GM23338 (cell line): ENCODE results near the gene GPATCH8. TPM values are rescaled to one million over a fixed set of nuclear protein-coding genes. Genes with fewer than 3 reads are reported as not detected.

ENCODE experiments used
- ATAC-seq: fragments of 200-7000 bp; cut with Tn5 transposase; 3 replicates; pipeline ENCODE4 v1.9.1; 2020
- DNase-seq: peaks from one replicate; pipeline ENCODE4 v3.0.0-alpha.2; 2015; ENCODE audit warnings: low spot score
- H2AFZ ChIP-seq: fragments of 200-600 bp; sonication (generic); 2 replicates; pipeline ENCODE4 v1.8.0; 2016; ENCODE audit warnings: antibody characterized with exemption, mild to moderate bottlenecking, moderate library complexity
- H3F3A ChIP-seq: fragments of 200-600 bp; sonication (generic); replicated peaks from 2 replicates; pipeline ENCODE4 v1.8.0; 2017; ENCODE audit warnings: antibody characterized with exemption, mixed run types, low read depth
- H3K27ac ChIP-seq: fragments of 200-600 bp; sonication (generic); 2 replicates; pipeline ENCODE4 v1.6.1; 2016; ENCODE audit warnings: low read depth
- H3K27me3 ChIP-seq: fragments of 200-600 bp; sonication (generic); 2 replicates; pipeline ENCODE4 v1.8.0; 2016; ENCODE audit warnings: mild to moderate bottlenecking, mixed run types, moderate library complexity; ENCODE audit not compliant: insufficient read depth
- H3K36me3 ChIP-seq: fragments of 200-600 bp; sonication (generic); 2 replicates; pipeline ENCODE4 v1.8.0; 2016; ENCODE audit warnings: mild to moderate bottlenecking; ENCODE audit not compliant: insufficient read depth
- H3K4me1 ChIP-seq: fragments of 200-600 bp; sonication (generic); 2 replicates; pipeline ENCODE4 v1.8.0; 2016; ENCODE audit warnings: mild to moderate bottlenecking, moderate library complexity; ENCODE audit not compliant: insufficient read depth
- H3K4me2 ChIP-seq: fragments of 200-600 bp; sonication (generic); 2 replicates; pipeline ENCODE4 v1.7.1; 2017; ENCODE audit warnings: mixed run types
- H3K4me3 ChIP-seq: fragments of 200-600 bp; sonication (generic); 2 replicates; pipeline ENCODE4 v1.6.1; 2016; ENCODE audit warnings: mixed run types
- H3K79me2 ChIP-seq: fragments of 200-600 bp; sonication (generic); replicated peaks from 2 replicates; pipeline ENCODE4 v1.8.0; 2017; ENCODE audit warnings: mild to moderate bottlenecking; ENCODE audit not compliant: insufficient read depth
- H3K9me2 ChIP-seq: fragments of 200-600 bp; sonication (generic); 2 replicates; pipeline ENCODE4 v1.8.0; 2017; ENCODE audit not compliant: insufficient read depth
- H4K20me1 ChIP-seq: fragments of 200-600 bp; sonication (generic); replicated peaks from 2 replicates; pipeline ENCODE4 v1.8.0; 2017; ENCODE audit warnings: mild to moderate bottlenecking; ENCODE audit not compliant: insufficient read depth
- H3K27ac Mint-ChIP-seq: 2 replicates; pipeline ENCODE4 v1.8.0; 2020; ENCODE audit warnings: inconsistent platforms, mild to moderate bottlenecking, moderate library complexity, mixed read lengths
- H3K27me3 Mint-ChIP-seq: 3 replicates; pipeline ENCODE4 v1.8.0; 2022; ENCODE audit warnings: low read depth, mild to moderate bottlenecking, moderate library complexity, mixed read lengths, inconsistent platforms; ENCODE audit not compliant: insufficient read depth, poor library complexity
- H3K36me3 Mint-ChIP-seq: 3 replicates; pipeline ENCODE4 v1.8.0; 2021; ENCODE audit warnings: low read depth, mild to moderate bottlenecking, inconsistent platforms, moderate library complexity, mixed read lengths
- H3K4me1 Mint-ChIP-seq: 3 replicates; pipeline ENCODE4 v1.8.0; 2020; ENCODE audit warnings: mild to moderate bottlenecking, inconsistent platforms, mixed read lengths
- H3K4me3 Mint-ChIP-seq: 3 replicates; pipeline ENCODE4 v1.8.0; 2021; ENCODE audit warnings: moderate library complexity, mild to moderate bottlenecking, inconsistent platforms, mixed read lengths
- H3K9me3 Mint-ChIP-seq: 3 replicates; pipeline ENCODE4 v1.8.0; 2020; ENCODE audit warnings: moderate library complexity, mild to moderate bottlenecking, inconsistent platforms, mixed read lengths
- CREB1 ChIP-seq: fragments of 250-450 bp; sonication (Bioruptor Pico); IDR thresholded peaks from 2 replicates; pipeline ENCODE4 v1.5.0; 2020; ENCODE audit warnings: low read depth, mild to moderate bottlenecking, moderate library complexity
- ETS1 ChIP-seq: IDR thresholded peaks from 2 replicates; pipeline ENCODE4 v1.6.1; 2016; ENCODE audit warnings: antibody characterized with exemption
- EZH2 ChIP-seq: fragments of 200-600 bp; sonication (generic); IDR thresholded peaks from one replicate; pipeline ENCODE4 v1.8.0; 2017; ENCODE audit warnings: antibody characterized with exemption, mild to moderate bottlenecking, low read depth; ENCODE audit not compliant: unreplicated experiment
- EZH2phosphoT487 ChIP-seq: fragments of 200-600 bp; sonication (generic); IDR thresholded peaks from one replicate; pipeline ENCODE4 v1.8.1; 2018; ENCODE audit warnings: antibody characterized with exemption; ENCODE audit not compliant: unreplicated experiment
- JUNB ChIP-seq: IDR thresholded peaks from one replicate; pipeline ENCODE4 v1.6.1; 2016; ENCODE audit warnings: antibody characterized with exemption; ENCODE audit not compliant: unreplicated experiment
- NANOG ChIP-seq: IDR thresholded peaks from 2 replicates; pipeline ENCODE4 v1.6.1; 2016; ENCODE audit warnings: antibody characterized with exemption, borderline replicate concordance
- POLR2AphosphoS5 ChIP-seq: IDR thresholded peaks from 2 replicates; pipeline ENCODE4 v1.6.1; 2016; ENCODE audit warnings: antibody characterized with exemption, low read depth
- STAT1 ChIP-seq: IDR thresholded peaks from one replicate; pipeline ENCODE4 v1.6.1; 2016; ENCODE audit warnings: antibody characterized with exemption; ENCODE audit not compliant: unreplicated experiment
- ZNF114 ChIP-seq: fragments of 250-450 bp; sonication (Bioruptor Pico); IDR thresholded peaks from 2 replicates; pipeline ENCODE4 v1.5.0; 2020; ENCODE audit warnings: mild to moderate bottlenecking, moderate library complexity
- ZNF331 ChIP-seq: fragments of 250-450 bp; sonication (Bioruptor Pico); IDR thresholded peaks from 2 replicates; pipeline ENCODE4 v1.5.0; 2020; ENCODE audit warnings: low read depth, mild to moderate bottlenecking, moderate library complexity
- polyA plus RNA-seq: library from polyadenylated mRNA; unstranded; fragments of >200 nt; fragmentation: Nextera tagmentation; extraction: Ambion mirVana; gene quantifications from 2 replicates; pipeline ENCODE4 v1.2.1, GENCODE V29; 2016
- total RNA-seq: library from RNA; depleted of rRNA; stranded (reverse); fragments of >200 nt; shearing (Covaris generic); gene quantifications from 2 replicates; pipeline ENCODE4 v1.2.3, GENCODE V29; 2014
- TF ChIP-seq, protein P1 (sequence below): fragments of 250-450 bp; sonication (Bioruptor Pico); IDR thresholded peaks from 2 replicates; pipeline ENCODE4 v1.5.0; 2020; ENCODE audit warnings: mild to moderate bottlenecking, moderate library complexity
- TF ChIP-seq, protein P2 (sequence below): IDR thresholded peaks from one replicate; pipeline ENCODE4 v1.6.1; 2018; ENCODE audit warnings: antibody characterized with exemption; ENCODE audit not compliant: unreplicated experiment
- TF ChIP-seq, protein P3 (sequence below), 2 experiments: fragments of 200-600 bp in 1 of 2; sonication (generic) in 1 of 2; conservative IDR thresholded peaks; 2 replicates each; pipeline versions ENCODE4 v1.5.1 to v1.6.1; 2016 to 2017; ENCODE audit warnings: antibody characterized with exemption in 2 of 2, low read depth in 2 of 2, mild to moderate bottlenecking in 2 of 2, moderate library complexity in 1 of 2

Gene GPATCH8
- total and polyA plus RNA-seq, 2 experiments from 2014 or later: 44.4 to 76.5 TPM

DNA sequence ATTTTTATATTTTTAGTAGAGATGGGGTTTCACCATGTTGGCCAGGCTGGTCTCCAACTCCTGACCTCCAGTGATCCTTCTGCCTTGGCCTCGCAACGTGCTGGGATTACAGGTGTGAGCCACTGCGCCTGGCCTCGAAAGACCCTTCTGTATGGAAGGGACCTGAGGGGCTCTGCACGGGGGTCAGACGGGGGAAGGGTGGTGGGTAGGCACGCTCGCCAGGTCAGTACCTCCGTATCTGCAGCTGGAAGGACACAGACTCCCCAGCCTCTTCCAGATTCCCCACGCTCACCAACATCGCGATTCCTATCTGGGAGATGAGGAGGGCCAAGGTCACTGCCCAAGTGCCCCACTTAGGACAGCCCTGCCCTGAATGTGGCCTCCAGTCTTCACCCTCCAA lies 126.4 kb downstream of the GPATCH8 start:
- Histone ChIP-seq H4K20me1 (no peaks in the 10 kb centered on the region), H2AFZ (no peak overlapping the region), H3K27ac (no peak overlapping the region), H3K27me3 (peaks cover 5% of the 10 kb centered on the region; the same call in 1 of the 2 replicates), H3F3A (peaks cover 8% of the 10 kb centered on the region), H3K9me2 (no peaks in the 10 kb centered on the region), H3K79me2 (no peaks in the 10 kb centered on the region), H3K4me2 (no peak overlapping the region), H3K4me1 (peaks cover 16% of the 10 kb centered on the region), H3K4me3 (no peak overlapping the region), H3K36me3 (no peaks in the 10 kb centered on the region)
- TF ChIP-seq EZH2phosphoT487 (no peak), EZH2 (no peak), POLR2AphosphoS5 (no peak), STAT1 (no peak), NANOG (no peak), ETS1 (no peak), ZNF331 (CRISPR knock-in tag) (no peak), CREB1 (CRISPR knock-in tag) (no peak), JUNB (no peak), ZNF114 (CRISPR knock-in tag) (no peak)
- TF ChIP-seq, protein P1, sequence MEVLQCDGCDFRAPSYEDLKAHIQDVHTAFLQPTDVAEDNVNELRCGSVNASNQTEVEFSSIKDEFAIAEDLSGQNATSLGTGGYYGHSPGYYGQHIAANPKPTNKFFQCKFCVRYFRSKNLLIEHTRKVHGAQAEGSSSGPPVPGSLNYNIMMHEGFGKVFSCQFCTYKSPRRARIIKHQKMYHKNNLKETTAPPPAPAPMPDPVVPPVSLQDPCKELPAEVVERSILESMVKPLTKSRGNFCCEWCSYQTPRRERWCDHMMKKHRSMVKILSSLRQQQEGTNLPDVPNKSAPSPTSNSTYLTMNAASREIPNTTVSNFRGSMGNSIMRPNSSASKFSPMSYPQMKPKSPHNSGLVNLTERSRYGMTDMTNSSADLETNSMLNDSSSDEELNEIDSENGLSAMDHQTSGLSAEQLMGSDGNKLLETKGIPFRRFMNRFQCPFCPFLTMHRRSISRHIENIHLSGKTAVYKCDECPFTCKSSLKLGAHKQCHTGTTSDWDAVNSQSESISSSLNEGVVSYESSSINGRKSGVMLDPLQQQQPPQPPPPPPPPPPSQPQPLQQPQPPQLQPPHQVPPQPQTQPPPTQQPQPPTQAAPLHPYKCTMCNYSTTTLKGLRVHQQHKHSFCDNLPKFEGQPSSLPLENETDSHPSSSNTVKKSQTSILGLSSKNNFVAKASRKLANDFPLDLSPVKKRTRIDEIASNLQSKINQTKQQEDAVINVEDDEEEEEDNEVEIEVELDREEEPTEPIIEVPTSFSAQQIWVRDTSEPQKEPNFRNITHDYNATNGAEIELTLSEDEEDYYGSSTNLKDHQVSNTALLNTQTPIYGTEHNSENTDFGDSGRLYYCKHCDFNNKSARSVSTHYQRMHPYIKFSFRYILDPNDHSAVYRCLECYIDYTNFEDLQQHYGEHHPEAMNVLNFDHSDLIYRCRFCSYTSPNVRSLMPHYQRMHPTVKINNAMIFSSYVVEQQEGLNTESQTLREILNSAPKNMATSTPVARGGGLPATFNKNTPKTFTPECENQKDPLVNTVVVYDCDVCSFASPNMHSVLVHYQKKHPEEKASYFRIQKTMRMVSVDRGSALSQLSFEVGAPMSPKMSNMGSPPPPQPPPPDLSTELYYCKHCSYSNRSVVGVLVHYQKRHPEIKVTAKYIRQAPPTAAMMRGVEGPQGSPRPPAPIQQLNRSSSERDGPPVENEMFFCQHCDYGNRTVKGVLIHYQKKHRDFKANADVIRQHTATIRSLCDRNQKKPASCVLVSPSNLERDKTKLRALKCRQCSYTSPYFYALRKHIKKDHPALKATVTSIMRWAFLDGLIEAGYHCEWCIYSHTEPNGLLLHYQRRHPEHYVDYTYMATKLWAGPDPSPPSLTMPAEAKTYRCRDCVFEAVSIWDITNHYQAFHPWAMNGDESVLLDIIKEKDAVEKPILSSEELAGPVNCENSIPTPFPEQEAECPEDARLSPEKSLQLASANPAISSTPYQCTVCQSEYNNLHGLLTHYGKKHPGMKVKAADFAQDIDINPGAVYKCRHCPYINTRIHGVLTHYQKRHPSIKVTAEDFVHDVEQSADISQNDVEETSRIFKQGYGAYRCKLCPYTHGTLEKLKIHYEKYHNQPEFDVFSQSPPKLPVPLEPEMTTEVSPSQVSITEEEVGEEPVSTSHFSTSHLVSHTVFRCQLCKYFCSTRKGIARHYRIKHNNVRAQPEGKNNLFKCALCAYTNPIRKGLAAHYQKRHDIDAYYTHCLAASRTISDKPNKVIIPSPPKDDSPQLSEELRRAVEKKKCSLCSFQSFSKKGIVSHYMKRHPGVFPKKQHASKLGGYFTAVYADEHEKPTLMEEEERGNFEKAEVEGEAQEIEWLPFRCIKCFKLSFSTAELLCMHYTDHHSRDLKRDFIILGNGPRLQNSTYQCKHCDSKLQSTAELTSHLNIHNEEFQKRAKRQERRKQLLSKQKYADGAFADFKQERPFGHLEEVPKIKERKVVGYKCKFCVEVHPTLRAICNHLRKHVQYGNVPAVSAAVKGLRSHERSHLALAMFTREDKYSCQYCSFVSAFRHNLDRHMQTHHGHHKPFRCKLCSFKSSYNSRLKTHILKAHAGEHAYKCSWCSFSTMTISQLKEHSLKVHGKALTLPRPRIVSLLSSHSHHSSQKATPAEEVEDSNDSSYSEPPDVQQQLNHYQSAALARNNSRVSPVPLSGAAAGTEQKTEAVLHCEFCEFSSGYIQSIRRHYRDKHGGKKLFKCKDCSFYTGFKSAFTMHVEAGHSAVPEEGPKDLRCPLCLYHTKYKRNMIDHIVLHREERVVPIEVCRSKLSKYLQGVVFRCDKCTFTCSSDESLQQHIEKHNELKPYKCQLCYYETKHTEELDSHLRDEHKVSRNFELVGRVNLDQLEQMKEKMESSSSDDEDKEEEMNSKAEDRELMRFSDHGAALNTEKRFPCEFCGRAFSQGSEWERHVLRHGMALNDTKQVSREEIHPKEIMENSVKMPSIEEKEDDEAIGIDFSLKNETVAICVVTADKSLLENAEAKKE (CRISPR knock-in tag): no peak
- TF ChIP-seq, protein P2, sequence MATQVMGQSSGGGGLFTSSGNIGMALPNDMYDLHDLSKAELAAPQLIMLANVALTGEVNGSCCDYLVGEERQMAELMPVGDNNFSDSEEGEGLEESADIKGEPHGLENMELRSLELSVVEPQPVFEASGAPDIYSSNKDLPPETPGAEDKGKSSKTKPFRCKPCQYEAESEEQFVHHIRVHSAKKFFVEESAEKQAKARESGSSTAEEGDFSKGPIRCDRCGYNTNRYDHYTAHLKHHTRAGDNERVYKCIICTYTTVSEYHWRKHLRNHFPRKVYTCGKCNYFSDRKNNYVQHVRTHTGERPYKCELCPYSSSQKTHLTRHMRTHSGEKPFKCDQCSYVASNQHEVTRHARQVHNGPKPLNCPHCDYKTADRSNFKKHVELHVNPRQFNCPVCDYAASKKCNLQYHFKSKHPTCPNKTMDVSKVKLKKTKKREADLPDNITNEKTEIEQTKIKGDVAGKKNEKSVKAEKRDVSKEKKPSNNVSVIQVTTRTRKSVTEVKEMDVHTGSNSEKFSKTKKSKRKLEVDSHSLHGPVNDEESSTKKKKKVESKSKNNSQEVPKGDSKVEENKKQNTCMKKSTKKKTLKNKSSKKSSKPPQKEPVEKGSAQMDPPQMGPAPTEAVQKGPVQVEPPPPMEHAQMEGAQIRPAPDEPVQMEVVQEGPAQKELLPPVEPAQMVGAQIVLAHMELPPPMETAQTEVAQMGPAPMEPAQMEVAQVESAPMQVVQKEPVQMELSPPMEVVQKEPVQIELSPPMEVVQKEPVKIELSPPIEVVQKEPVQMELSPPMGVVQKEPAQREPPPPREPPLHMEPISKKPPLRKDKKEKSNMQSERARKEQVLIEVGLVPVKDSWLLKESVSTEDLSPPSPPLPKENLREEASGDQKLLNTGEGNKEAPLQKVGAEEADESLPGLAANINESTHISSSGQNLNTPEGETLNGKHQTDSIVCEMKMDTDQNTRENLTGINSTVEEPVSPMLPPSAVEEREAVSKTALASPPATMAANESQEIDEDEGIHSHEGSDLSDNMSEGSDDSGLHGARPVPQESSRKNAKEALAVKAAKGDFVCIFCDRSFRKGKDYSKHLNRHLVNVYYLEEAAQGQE: no peak
- TF ChIP-seq, protein P3, sequence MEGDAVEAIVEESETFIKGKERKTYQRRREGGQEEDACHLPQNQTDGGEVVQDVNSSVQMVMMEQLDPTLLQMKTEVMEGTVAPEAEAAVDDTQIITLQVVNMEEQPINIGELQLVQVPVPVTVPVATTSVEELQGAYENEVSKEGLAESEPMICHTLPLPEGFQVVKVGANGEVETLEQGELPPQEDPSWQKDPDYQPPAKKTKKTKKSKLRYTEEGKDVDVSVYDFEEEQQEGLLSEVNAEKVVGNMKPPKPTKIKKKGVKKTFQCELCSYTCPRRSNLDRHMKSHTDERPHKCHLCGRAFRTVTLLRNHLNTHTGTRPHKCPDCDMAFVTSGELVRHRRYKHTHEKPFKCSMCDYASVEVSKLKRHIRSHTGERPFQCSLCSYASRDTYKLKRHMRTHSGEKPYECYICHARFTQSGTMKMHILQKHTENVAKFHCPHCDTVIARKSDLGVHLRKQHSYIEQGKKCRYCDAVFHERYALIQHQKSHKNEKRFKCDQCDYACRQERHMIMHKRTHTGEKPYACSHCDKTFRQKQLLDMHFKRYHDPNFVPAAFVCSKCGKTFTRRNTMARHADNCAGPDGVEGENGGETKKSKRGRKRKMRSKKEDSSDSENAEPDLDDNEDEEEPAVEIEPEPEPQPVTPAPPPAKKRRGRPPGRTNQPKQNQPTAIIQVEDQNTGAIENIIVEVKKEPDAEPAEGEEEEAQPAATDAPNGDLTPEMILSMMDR (conservative IDR thresholded peaks at IDR 0.05; ENCODE audit: low read depth in 2 of 2): no peak
- no peak overlapping the region for H3K4me3 Mint-ChIP-seq
- no peak for ATAC-seq
- H3K36me3 Mint-ChIP-seq: peaks cover 3% of the 10 kb centered on the region; the same call in 1 of the 3 replicates
- H3K9me3 Mint-ChIP-seq: no peaks in the 10 kb centered on the region; the same call in 2 of the 3 replicates
- H3K27me3 Mint-ChIP-seq: peaks cover 22% of the 10 kb centered on the region
- H3K27ac Mint-ChIP-seq: no peak overlapping the region
- peaks cover 22% of the 10 kb centered on the region for H3K4me1 Mint-ChIP-seq
- no peak for DNase-seq
